HG02610 (cell line): Measurements from ENCODE around the gene PRDM16.

ENCODE experiments used
- ATAC-seq: cut with Tn5 transposase; IDR thresholded peaks from one replicate; pipeline ENCODE4 v1.9.1; 2021; ENCODE audit warnings: mild to moderate bottlenecking, moderate library complexity; ENCODE audit not compliant: unreplicated experiment

PRDM16 gene

GRCh38 chr1:3101124-3101939, 32.3 kb downstream of the PRDM16 start:
- ATAC-seq, result no peak

- no peak for ATAC-seq
Observed at GRCh38 chr1:3102641-3103040, 33.6 kb downstream of the PRDM16 start.

GRCh38 chr1:3103967-3104677, 35.1 kb downstream of the PRDM16 start:
- no peak for ATAC-seq

GRCh38 chr1:3105167-3105863, 36.3 kb downstream of the PRDM16 start:
- no peak for ATAC-seq

GRCh38 chr1:3106216-3106615, 37.2 kb downstream of the PRDM16 start:
- no peak for ATAC-seq

- no peak for ATAC-seq
Observed at GRCh38 chr1:3107201-3107600, 38.2 kb downstream of the PRDM16 start.

GRCh38 chr1:3109355-3109754, 40.4 kb downstream of the PRDM16 start:
- no peak for ATAC-seq

GRCh38 chr1:3111348-3112021, 42.5 kb downstream of the PRDM16 start:
- no peak for ATAC-seq

- no peak for ATAC-seq
Observed at GRCh38 chr1:3112526-3112925, 43.5 kb downstream of the PRDM16 start.

GRCh38 chr1:3113047-3113740, 44.2 kb downstream of the PRDM16 start:
- no peak for ATAC-seq

GRCh38 chr1:3113741-3114056, 44.7 kb downstream of the PRDM16 start:
- no peak for ATAC-seq

- no peak for ATAC-seq
Observed at GRCh38 chr1:3114131-3114744, 45.2 kb downstream of the PRDM16 start.

- ATAC-seq, result no peak
Observed at GRCh38 chr1:3114846-3115245, 45.8 kb downstream of the PRDM16 start.

- ATAC-seq, result no peak
Observed at GRCh38 chr1:3115275-3116149, 46.5 kb downstream of the PRDM16 start.

- no peak for ATAC-seq
Observed at GRCh38 chr1:3116150-3116510, 47.1 kb downstream of the PRDM16 start.

- no peak for ATAC-seq
Observed at GRCh38 chr1:3116560-3116959, 47.6 kb downstream of the PRDM16 start.

GRCh38 chr1:3117879-3118278, 48.9 kb downstream of the PRDM16 start:
- ATAC-seq, result no peak

GRCh38 chr1:3119061-3119460, 50.1 kb downstream of the PRDM16 start:
- no peak for ATAC-seq

GRCh38 chr1:3119725-3120124, 50.7 kb downstream of the PRDM16 start:
- no peak for ATAC-seq
